ENCODE results near the gene INTS6.

INTS6 gene

DNA sequence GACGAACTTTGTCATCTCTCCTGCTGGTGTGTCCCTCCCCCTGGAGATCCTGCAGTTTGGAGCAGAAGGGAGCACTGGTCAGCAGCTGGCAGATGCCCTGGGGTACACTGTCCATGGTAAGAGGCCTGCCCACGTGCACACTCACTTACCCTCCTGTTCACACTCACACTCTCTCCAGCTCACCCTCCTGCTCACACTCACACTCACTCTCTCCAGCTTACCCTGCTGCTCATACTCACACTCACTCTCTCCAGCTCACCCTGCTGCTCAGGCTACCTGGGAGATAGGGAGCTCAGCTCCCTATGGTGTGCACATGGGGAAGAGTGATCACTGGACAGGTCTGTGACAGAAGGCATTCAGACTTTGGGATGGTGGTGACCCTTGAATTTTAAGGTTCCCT lies 111.6 kb downstream of the INTS6 start:
- no peak for DNase-seq

DNA sequence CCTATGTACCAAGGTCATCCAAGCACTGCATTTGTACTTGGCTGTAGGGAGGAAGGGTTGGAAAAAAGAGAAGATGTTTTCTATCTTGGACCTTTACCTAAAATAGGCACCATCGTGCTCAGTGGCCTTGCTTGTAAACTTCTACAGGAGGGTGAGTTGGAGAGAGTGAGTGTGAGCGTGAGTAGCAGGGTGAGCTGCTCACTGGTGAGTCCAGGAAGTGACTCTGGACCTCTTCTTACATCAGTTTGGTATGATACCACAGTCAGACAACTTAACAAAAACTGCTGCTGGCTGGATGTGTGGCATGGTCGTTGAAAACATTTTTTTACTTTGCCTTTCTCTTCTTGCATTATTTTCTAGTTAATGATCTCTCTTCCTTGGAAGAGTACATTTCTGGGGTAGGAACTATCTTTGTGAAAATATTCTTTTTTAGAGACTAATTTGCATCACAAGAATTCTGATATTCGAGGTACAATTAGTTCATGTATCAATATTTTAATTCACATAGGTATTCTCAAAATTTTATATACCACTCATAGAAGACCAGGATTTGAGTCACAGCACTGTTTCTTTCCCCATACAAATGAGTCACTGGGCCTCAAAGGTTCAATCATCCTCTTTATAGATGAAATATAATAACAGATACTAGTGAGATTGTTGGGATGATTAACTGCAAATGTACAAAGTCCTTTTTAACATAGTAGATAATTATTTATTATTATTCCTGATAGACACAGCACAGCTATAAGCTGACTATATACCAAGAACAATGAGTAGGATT lies 112.7 kb downstream of the INTS6 start:
- peak; percentile 32 for DNase-seq

DNA sequence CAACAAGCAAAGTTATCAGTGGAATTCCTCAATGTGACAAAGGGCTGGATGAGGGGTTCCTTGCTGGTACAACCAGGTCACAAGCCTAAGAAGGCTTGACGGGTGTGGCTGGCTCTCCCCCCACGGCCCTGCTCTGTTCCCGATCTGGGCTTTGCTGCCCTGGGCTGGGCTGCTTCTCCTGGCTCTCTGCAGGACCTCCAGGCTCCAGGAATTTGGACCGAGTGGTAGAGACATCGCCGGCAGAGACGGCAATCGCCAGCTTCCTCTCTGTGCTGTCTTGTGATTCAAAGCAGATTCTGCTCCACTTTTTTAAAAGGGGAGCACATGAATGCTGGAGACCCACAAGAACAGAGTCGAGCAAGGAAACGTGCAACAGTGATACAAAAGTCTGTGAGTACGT lies 113.5 kb downstream of the INTS6 start, which contains the start of gene SERPINE3:
Gene SERPINE3, plus strand, starts transcription at position 338 of the 400 bp plus-strand sequence. CDS start 1,401 bp downstream, outside the sequence.
- DNase-seq = no peak

DNA sequence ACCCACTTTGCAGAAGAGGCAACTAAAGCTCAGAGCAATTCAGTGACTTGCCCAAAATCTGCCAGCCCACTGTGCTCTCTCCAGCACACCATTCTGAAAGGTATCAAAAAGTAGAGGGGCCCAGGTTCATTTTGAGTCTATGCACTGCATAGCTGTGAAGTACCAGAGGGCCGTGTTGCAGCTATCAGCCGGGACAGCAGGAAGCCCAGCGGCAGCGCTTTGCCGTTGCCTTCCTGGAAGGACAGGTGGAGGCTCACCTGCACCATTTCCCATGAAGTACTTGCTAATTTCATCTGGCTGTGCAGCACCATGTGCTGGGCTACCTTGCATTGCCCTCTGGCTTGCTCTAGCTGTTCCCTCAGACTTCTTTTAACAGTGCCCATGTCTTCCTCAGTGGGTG lies 116.1 kb downstream of the INTS6 start:
- DNase-seq = no peak

DNA sequence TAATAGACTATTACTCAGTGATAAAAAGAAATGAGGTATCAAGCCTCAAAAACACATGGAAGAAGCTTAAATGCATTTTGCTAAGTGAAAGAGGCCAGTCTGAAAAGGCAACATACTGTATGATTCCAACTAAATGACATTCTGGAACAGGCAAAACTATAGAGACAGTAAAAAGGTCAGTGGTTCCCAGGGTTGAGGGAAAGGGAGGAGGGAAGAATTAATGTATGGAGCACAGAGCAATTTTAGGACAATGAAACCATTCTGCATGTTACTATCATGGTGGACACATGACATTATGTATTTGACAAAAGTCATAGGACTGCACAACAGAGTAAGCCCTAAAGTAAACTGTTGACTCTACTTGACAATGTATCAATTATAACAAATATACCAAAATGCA lies 119.0 kb downstream of the INTS6 start:
- DNase-seq = no peak

DNA sequence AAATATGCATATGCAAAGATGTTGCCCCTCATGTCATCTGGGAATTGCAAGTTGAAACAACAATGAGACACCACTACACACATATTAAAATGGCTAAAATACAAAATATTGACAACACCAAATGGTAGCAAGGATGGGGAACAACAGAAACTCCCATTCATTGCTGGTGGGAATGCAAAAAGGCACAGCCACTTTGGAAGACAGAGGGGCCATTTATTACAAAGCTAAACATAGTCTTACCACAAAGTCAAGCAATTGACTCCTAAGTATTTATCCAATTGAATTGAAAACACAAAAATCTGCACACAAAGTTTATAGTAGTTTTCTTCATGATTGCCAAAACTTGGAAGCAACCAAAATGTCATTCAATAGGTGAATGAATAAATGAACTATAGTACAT lies 119.4 kb downstream of the INTS6 start:
- DNase-seq = no peak

DNA sequence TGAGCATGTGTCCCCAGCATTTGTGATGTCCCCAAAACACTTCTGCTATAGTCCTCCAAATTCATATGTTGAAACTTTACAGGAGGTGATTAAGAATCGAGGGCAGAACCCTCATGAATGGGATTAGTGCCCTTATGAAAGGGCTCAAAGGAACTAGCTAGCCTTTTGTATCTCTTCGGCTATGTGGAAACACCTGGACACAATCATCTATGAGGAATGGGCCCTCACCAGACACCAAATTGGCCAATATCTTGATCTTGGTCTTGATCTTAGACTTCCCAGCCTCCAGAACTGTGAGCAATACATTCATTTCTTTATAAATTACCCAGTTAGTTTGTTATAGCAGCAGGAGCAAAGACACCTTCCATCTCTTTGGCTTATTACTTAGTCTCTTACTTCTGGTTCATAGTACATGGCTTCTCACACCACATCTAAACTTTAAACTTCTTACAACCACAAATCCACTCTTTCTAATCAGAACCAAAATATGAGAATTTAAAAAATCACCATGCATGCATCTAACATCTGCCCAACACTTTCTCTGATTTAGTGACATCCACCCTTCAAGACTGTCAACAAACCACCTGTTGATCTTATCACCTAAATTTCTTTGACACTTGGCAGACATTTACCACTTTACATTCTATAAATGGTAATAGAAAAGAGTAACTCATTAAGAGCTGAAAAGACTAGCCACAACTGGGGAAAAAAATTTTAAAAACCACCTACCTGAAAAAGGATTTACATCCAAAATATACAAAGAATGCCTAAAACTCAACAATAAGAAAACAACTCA lies 120.1 kb downstream of the INTS6 start:
- DNase-seq = no peak

DNA sequence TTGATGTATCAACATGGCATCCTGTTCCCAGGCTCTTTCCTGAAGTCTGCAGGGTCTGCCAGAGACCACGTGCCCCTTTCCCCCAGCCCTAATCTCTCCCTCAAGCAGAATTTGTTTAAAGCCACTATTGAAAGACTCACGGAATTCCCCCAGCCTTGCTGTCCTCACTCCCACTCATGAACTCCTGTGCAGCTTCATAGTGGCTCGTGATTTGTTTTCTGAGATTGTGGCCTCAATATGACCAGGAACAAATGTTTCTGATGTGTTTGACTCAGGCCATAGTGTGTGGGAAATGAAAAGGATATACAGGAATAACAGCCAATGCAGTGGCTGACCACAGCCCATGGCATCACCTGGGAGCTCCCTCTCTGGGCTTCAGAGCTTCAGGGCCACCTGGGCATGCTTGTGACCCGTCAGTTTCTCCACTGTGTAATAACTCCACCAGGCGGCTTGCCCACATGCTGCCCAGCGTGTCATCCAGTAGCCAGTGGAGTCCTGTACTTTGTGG lies 121.4 kb downstream of the INTS6 start:
- DNase-seq = no peak

DNA sequence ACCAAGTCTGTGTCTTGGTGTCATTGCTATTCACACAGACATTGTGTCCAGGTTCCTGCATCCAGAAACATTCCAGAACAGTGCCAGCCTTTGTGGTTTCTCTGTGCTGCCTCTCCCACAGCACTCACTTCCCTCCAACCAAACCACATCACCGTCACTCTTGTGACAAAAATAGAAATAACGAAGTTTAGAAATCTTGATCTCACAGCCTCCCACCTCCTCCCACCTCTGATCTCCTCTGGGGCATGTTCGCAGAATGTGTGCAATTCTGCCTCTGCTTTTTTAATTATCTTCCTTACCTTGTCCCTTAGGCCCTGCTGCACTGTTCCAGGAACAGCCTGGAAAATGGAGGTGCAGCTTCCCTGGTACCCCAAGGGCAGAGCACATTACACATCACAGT lies 122.0 kb downstream of the INTS6 start:
- DNase-seq = no peak

DNA sequence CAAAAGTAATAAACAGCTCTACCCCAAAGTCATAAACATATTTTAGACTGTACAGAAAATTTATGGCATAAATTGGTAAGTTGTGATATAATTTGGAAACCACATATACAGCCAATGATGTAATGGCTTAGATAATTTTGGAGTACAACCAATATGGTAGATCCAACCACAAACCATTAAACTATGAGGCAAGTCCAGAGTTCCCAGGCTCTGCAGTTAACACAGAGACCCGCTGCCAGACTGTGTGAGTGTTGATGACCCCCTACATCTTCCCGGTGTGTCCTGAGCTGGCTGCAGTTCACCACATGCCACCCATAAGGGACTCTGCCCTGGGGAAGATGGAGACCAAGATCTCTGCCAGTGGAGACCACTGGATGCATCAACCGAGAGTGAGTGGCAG lies 123.2 kb downstream of the INTS6 start:
- no peak for DNase-seq

DNA sequence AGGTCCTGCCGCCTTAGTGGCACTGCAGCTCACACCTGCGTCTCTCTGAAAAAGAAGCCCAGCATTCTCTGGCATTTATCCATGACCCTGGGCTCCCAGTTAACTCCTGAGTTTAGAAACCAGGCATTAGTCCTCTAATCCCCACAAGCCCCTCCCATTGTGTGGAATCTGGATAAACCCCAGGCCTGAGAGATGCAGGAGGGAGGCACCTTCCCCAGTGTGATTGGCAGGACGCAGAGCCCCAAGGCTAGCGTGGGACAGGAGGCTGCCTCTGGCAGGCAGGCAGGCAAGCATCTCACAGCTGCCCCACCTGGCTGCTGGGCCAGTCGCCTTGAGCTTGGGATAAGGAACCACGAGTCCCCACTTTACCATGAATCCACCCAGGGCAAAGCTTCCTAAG lies 124.3 kb downstream of the INTS6 start:
- no peak for DNase-seq

DNA sequence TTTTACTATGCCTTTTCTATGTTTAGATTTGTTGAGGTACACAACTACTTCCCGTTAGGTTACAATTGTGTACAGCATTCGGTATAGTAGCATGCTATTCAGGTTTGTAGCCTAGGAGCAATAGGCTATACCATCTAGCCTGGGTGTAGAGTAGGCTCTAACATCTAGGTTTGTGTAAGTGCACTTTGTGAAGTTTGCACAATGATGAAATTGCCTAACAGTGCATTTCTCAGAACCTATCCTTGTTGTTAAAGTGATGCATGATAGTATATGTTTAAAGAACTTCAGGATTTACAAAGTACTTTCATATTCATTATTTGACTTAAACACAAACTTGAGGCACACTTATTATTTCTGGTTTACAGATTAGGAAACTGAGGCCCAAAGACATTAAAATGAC lies 124.9 kb downstream of the INTS6 start:
- DNase-seq = no peak

DNA sequence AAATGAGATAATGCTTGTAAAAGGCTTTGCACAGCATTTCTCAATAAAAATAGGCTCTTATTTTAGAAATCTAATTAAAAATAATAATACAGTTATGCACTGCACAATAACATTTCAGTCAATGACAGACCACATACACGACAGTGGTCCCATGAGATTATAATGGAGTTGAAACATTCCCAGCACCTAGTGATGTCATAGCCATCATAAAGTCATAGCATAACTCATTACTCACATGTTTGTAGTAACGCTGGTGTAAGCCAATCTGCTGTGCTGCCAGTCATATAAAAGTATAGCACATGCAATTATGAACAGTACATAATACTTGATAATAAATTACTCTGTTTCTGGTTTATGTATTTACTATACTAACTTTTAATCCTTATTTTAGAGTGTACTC lies 126.1 kb downstream of the INTS6 start:
- no peak for DNase-seq

DNA sequence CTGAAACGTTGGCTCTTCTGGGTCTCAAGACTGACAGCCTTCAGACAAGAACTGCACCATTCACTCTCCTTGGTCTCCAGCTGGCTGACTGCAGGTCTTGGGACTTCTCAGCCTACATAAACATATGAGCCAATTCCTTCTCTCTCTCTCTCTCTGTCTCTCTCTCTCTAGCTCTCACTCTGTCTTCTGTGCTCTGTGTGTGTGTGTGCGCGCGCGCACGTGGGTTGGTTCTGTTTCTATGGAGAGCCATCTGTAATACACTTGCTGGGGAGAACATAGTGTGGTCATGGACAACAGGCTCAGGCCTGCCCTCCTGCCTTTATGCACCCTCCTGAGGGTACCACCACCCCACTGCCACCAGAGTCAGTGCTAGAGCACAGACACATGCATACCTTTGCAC lies 127.0 kb downstream of the INTS6 start:
- DNase-seq = no peak

DNA sequence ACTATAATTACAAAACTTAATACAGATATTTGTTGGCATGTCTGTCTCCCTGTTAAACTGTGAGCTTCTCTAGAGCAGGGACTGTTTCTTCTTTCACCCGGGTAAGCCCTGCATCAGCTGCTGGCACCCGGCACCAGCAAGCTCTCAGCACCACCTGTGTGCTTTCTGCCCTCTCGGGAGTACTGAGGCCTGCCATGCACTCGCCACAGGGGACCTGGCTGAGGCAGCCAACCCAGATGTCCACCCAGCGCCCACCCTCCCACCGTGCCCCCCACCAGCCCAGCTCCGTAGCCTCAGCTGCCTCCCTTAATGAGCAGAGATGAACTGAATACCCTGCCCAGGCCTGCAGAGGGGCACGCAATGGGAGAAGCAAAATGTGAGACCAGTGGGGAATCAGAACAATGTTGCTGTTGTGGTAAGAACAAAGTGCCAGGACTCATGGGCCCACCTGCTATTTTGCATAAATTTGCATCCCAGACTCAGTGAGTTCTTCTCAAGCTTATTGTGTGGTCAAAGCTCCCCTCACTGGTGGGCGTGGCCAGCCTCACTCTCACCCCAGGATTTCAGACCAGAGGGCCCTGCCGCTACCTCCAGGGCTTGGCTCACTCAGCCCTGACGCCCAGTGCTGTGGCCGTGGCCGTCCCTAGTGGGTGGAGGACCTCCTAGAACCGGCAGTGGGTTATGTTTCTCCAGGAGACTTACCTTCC lies 128.0 kb downstream of the INTS6 start:
- DNase-seq = no peak

DNA sequence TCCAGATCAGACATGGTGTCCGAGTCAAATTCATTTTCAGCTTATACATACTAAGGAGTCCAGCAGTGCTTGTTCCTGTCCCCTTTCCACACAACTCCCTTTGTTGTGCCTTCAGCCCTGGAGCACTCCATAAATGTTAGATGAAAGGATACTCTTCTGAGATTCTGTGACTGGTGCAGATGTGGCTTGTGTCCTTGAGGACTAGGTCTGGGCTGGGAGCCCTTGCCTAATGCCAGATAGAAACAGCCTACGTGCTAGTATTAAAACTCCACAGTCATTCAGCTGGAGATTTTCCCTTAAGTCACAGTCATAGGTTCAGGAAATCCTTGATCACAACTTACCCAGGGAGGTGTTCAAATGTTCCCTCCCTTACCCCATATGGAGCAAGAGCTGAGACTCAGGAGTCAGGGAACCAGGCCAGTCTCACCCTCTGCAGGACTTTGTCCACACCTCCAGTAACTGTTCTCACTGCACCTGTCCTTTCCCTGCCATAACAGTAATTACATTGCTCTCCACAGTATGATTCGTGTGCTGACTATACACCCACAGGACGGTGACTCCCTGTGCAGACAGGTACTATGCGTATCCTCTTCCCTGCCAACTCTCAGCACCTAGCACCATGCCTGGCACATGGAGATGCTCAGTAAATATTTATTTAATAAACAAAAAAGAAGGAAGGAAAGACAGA lies 128.9 kb downstream of the INTS6 start:
- no peak for DNase-seq

DNA sequence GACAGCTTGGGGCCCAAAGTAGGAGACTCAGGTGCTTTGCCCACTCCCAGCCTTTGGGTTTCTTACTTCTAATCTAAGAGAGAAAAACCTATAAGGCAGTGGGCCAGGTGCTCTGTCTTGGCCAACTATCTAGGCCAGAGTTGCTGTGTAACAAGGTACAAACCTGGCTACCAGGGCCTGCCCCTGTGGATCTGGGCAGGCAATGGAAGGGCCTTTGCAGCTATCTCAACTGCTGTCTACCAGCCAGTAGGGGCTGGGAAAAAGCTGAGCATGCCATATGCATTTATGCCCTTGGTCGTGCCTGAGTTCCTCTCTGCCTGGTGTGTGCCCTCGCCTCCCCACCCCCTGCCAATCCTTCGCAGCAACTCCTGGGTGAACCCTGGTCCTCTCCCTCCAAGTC lies 130.0 kb downstream of the INTS6 start:
- no peak for DNase-seq

DNA sequence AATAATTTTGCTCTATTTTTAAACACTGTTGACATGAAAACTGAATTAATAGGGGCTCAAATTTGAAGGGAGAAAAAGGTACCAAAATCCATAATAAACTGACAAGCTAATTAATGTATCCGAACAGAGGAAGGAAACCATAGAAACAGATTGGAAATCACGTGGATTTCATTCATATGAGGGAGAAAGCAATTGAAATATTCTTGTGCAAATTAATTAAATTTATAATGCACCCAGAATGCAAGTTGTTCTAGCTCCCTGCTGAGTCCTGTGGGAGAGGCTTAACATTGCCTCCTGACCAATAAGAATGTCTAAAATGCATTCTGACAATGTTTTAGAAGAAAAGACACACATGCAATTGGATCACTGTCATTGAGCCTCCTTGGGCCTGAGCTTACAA lies 131.0 kb downstream of the INTS6 start:
- no peak for DNase-seq

DNA sequence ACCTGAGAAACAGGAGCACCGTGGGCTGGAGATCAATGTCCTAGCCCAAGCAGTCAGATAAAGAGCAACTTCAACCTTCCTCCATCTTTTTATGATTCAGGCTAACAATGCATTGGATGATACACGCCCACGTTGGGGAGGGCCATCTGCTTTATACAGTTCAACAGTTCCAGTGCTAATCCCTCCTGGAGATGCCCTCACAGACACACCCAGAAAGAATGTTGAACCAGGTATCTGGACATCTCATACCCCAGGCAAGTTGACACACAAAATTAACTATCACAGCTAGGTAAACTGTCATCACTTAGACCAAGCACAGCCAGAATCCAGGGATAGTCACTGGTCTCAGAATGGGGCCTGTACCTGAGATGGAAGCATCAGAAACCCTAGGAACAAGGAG lies 134.0 kb downstream of the INTS6 start:
- DNase-seq = no peak

DNA sequence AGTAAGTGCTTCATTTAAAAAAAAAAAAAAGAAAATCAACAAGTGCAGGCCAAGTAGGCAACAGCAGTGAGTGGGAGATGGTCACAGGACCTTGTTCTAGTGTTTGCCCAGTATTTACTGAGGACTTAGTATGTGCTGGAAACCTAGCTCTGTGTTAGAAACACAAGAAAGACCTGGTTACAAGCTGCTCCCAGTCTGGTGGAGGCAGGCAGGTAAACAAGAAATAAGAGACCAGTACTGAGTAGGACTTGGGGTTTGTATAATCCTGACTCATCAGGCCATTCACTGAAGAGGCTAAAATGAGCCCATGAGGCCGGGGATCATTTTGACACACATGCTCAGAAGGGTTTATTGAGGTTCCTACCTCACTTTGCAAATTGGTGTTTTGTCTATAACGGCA lies 134.8 kb downstream of the INTS6 start:
- no peak for DNase-seq

DNA sequence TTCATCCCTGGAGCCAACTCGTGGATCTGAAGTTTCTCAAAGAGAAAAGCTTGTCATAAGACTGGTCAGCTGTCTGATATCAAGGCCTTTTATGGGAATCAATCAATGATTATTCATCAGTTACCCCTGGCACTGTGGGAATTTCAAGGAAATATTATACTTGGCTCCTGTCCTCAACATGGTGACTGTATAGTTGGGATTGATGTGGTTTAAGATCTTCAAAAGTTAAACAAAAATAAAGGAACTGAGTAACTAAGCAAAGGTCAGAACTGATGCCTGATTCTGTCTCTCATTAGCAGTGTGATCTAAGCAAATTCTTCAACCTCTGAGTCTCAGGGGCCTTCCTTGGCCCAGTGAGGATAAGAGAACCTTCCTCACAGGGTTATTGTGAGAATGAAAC lies 135.6 kb downstream of the INTS6 start:
- peak; percentile 36 for DNase-seq

DNA sequence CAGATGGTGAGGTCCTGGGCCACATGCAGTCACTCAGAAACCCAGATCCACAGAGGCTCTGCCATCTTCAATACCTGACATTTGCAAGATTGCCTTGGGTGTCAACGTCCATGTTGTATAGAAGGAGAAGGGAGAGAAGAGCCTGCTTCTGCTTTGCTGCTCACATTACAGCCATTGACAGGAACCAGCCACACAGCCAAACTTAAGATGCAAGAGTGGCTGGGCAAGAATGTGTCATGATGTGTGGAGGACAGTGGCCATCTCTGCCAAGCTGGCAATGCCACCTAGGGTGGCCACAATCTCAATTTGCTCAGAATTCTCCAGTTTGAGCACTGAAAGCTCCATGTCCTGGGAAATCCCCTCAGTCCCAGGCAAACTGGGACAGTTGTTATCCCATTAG lies 139.2 kb downstream of the INTS6 start:
- DNase-seq = no peak

DNA sequence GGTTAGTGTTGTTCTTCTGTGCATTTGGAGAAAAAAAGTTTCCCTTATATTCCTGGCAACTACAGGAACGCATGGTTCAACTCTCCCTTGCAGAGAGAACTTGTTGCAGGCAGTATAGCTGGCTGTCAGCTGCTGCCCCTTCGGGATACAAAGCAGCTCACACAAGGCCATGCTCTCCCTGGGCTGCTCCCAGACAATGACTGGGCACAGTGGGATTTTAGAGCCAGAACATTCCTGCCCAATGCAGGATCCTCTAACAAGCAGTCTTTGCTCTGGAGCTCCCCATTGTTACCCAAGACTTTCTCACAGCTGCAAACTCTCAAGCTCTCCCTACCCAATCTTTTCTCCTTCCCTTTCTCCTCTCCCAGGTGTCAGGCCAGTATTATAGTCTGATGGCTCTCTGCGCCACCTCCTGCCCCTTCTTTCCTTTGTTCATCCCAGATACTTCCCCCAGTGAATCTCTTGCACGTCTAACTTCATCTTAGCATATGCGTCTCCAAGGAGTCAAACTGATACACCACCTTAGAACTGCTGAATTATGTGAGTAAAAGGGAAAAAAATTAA lies 140.8 kb downstream of the INTS6 start:
- DNase-seq = no peak
